ENCODE results near the gene BUB1.
"Not testable (repeated sequence)": the region's sequence is repeated elsewhere in the genome, so short reads cannot be mapped to it uniquely, and the experiment has no call there.

The BUB1 gene

DNA sequence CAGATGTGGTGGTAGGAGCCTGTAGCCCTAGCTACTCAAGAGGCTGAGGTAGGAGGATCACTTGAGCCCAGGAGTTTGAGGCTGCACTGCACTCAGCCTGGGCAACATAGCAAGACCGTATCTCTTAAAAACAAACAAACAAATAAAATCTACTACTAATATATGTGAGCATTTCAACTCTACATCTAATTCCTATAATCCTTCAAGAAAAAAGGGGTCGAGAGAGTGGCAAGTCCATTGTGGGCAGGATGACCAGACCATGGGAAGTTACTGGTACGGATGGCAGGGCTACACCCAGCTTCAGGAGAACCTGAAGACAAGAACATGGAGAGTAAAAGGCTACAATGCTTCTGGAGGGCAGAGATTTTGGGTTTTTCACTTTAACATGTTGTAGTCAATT, 24.0 kb downstream of the BUB1 start:
- no peak for DNase-seq

DNA sequence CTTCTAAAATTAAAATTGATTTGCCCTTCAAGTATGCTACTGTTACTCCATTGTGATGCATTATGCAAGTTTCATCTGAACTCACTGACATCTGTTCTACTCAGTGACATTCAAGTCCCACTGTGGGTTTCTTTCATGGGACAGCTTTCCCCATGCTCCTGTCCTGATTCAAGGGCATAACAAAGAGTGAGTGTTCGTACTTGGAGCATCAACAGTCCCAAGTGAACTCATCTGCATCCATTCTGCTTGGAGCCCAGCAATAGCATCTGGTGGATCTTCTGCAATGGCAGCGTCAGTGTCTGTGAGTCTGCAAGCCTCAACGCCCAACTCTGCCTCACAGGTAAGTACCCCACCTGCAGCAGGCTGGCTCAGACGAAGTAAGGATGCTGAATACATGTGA, 27.5 kb downstream of the BUB1 start:
- no peak for DNase-seq

DNA sequence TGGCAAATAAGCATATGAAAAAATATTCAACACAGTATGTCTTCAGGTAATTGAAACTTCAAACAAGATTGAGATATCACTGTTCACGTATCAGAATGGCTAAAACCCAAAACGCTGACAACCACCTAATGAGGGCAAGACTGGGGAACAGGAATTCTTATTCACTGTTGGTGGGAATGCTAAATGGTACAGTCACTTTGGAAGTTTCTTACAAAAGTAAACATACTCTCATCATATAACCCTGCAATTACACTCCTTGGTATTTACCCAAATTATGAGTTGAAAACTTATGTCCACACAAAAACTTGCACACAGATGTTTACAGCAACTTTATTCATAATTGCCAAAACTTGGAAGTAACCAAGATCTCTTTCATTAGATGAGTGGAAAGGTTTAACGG, 30.1 kb downstream of the BUB1 start:
- no peak for DNase-seq

DNA sequence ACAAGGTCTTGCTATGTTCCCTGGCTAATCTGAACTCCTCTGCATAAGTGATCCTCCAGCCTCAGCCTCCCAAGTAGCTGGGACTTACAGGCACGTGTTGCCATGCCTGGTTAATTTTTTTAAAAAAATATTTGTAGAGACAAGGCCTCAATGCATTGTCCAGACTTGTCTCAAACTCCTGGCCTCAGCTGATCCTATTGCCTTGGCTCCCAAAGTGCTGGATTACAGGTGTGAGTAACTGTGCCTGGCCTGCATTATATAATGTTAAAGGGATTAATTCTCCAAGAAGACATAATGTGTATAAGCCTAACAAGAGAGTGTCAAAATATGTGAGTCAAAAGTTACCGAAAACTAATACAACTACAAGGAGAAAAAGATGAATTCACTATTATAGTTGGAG, 32.2 kb downstream of the BUB1 start:
- DNase-seq = no peak

DNA sequence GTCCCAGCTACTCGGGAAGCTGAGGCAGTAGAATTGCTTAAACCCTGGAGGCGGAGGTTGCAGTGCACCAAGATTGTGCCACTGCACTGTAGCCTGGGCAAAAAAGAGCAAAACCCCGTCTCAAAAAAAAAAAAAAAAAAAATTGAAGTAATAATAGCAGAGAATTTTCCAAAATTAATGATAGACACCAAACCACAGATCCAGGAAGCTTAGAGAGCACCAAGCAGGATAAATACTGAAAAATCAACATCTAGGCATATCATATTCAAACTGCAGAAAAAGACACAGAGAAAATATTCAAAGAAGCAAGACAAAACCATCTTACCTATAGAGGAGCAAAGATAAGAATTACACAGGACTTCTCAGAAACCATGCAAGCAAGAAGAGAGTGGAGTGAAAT, 33.5 kb downstream of the BUB1 start:
- no peak for DNase-seq

DNA sequence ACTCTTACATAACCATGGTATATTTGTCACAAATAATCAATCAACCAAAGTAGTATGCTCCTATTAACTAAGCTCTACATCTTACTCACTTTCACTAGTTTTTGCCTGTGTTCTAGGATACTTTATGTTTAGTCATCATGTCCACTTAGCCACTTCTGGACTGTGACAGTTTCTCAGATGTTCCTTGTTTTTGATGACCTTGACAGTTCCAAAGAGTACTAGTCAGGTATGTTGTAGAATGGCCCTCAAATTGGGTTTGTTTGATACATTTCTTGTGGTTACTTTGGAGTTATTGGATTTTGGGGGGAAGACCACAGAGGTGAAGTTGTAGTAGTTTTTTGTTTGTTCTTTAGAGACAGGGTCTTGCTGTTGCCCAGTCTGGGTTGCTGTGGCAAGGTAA, 35.5 kb downstream of the BUB1 start:
- DNase-seq = no peak

DNA sequence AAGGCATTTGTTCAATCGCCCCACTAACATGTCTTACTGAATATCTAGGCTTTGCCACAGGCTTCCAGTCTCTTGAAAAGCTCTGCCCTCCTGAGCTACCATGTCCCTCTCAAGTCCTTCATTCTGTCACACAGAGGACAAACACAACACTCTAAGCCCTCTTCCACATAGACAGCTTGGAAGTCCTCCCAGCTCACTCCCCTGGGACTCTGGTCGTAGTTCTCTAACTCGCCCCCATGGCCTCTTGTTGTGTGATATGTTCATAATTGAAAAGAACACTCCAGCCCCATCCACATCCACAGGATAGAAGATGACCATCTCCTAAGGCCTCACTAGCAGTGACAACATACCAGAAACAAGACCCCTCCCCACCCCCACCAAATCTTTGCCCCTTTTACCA, 37.9 kb downstream of the BUB1 start:
- no peak for DNase-seq

DNA sequence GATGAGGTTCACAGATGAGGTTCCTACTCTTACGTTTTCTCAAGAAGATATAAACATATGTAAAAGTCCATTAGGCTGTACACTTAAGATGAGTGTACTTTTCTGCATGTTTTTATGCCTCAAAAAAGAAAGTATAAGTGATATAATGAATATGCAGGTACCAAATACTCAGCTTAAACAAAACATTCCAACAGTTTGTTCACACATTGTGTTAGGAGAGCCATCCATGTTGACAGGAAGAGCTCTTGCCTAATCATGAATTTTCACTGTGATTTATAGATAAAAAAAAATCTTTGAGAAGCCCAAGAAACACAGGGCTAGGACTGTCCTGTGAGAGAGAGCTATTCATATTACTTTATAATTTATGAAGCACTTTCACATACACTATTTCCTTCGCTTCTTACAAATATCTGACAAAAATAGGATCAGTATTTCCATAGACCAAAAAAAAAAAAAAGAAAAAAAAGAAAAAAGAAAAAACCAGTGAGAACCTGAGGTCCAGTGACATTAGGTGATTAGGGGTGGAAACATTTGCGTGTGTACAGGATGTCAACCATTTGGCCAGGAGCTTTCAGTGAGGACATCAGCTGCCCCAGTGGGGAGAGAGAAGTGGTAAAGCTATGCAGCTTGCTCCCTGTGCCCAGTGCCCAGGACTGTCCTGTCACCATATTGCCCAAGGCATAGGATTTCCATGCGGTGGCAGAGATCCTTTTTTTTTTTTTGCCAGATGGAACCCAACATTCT, 38.7 kb downstream of the BUB1 start:
- DNase-seq = no peak

DNA sequence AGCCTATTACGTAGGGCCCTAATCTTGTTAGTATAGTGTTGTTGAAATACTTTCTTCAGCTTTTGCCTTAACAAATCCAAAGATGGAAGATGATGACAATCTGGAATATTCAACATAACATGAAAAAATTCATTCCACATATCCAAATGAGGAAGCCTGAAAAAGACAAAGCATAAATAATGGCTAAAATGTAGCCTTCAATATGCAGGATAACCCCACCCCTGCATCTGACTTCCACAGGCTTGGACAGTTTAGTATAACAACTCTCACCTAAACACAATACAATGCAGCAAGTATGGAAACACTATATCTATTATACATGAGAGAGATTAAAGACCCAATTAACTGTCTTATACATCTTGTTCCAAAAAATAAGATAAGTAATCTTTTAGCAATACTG, 39.9 kb downstream of the BUB1 start:
- no peak for DNase-seq

DNA sequence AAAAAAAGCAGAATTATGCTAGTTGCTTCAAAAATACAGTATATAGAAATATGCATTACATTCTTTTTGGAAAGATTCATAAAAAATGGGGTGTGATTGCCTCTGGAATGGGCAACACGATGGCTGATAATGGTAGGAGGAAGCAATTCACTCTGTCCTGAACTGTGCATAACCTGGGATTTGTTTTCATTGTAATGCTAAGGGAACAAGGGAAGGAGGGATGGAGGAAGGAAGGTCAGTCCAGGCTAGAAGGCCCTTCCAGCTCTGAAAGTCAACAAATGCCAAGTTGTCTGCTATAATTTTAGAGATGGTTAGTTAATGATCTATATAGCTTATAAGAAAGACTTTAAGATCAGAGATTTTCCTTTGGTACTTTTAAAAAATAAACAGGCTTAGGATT, 40.8 kb downstream of the BUB1 start:
- DNase-seq = no peak

DNA sequence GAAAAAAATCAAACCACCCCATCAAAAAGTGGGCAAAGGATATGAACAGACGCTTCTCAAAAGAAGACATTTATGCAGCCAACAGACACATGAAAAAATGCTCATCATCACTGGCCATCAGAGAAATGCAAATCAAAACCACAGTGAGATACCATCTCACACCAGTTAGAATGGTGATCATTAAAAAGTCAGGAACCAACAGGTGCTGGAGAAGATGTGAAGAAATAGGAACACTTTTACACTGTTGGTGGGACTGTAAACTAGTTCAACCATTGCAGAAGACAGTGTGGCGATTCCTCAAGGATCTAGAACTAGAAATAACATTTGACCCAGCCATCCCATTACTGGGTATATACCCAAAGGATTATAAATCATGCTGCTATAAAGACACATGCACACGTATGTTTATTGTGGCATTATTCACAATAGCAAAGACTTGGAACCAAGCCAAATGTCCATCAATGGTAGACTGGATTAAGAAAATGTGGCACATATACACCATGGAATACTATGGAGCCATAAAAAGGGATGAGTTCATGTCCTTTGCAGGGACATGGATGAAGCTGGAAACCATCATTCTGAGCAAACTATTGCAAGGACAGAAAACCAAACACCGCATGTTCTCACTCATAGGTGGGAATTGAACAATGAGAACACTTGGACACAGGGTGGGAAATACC, 41.8 kb downstream of the BUB1 start:
- DNase-seq = not testable (repeated sequence)

DNA sequence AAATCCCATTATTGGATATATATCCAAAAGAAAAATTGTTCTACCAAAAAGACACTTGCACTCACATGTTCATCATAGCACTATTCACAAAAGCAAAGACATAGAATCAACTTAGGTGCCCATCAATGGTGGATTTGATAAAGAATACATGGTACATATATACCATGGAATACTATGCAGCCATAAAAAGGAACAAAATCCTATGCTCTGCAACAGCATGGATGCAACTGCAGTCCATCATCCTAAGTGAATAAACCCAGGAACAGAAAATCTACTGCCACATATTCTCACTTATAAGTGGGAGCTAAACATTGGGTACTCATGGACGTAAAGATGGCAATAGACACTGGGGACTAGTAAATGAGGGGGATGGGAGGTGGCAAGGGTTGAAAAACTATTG, 50.5 kb downstream of the BUB1 start:
- DNase-seq = not testable (repeated sequence)

DNA sequence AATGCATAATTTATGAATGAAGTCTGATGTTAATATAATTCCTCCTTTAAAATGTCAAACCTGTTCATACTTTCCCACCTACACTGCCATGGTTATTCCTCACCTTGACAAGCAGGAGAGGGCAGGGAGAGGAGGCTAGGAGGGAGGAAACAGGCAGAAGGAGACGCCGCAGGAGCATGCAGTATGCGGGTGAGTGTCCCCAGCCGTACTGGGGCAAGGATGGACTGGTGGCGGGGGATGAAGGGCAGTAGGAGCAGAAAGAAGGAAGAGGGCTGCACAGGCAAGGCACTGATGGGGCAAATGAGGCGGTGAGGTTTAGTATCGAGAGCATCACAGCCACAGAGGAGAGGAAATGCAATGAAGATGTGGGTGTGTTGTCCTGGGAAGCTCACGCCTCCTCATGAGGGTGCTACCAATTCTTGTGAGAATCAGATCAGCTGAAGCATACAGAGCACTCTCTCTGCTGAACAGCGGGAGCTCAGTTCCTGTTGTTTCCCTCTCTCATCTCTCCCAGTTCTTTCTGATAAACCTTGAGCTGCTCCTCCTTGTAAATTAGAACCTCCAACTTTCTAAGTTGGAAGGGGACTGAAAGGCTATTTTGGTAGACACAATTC, 58.4 kb downstream of the BUB1 start:
- not testable (repeated sequence) for DNase-seq

DNA sequence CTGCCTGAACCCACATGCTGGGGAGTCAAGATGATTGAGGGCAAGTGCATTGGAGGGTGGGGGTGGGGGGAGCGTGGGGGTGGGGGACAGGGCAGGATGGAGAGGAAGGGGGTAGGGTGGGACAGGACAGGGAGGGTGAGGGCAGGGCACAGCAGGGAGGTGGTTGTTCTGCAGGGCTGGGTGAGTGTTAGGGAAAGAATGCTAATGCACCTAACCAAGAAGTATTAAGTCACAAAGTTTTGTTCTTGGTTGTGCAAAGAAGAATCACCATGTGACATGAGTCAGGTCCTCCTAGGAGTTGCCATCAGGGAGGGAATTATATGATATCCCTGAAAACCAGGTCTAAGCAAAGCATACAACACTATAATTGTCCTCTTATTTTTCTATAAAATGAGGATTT, 63.9 kb downstream of the BUB1 start:
- not testable (repeated sequence) for DNase-seq

DNA sequence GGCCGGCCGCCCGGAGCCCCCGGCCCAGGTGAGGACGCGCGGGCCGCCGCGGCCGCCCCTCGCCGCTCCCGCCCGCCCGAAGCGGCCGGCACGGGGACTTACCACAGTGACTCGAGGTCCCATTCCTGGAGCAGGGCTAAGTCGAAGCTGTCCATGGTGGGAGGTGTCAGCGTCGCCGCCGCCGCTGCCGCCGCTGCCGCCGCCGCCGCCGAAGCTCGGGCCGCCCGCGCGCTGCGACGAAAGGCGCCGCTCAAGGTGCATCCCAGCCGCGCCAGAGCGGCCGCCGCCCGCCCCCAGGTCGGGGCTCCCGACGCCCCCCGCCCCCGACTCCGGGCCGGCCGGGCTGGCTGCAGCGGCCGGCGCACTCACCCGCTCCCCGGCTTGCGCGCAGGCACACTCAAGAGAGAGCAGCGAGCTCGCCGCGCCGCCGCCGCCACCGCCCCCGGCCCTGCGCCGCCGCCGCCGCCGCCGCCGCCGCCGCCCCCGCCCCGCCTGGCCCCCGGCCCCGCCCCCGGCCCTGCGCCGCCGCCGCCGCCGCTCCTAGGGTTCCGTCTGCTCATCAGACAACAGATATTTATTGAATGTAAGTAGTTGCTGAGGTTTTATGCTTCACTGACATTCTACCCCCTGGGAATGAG, 67.1 kb downstream of the BUB1 start:
- DNase-seq = not testable (repeated sequence)

DNA sequence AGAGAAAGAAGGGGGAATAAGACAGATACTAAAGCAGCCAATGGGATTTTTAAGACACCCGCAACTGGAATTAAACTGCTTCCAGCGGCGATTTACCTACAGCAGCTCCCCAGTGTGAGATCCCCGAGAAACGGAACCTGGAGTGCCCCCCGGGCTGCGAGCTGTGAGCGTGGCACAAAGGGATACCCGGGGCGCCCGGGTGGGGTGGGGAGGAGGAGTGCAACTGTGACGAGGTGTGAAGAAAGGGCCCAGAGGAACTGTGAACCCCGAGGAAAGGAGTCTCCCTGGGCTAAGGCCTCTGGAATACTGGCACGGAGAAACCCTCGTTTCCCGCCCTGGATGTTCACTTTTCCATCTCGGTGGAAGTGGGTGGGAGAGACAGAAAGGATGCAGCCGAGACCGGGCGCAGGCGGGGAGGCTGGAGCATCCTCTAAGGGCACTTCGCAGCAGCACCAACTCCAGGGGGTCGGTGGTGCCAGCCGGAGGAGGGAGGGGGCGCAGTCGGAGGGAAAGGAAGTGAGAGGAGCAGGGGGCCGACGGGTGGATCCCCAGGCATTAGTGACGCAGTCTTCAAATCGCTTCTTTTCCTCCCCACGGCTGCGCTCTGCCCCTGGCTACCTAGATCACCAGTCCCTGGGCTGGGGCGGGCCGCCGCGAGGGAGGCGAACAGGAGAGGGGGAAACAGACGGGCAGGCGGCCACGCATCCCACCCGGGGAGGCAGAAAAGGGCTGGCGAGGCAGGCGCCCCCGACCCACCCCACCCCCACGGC, 67.8 kb downstream of the BUB1 start:
- not testable (repeated sequence) for DNase-seq

DNA sequence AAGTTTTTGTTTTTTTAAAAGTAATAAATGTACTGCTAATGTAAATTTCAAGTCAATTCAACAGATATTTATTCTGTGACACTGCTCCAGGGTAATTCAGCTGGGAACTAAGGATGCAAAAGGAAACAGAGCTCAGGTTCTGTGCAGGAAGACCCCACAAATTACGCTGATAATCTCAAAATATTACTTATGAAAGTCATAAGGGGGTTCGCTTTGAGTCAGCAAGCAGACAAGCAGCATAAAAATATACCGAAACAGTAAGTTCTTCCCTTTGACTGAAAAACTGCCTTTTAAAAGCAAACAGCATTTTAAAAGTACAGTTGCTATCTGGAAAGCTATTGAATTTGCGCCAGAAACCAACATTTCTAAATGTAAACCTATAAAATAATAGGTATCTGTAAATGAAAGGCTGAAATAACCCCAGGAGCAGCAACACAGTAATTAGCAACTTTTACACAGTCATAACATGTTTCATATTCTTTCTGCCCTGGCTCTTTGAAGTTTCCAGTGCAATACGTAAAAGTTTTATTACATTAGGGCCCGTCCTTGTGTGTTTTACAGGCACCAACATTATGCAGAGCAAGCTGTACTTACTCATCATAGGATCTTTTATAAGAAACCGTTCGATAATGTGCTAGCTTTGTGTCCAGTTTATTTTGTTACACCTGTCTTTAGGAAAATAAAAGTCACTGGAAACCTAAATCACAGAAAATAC, 68.9 kb downstream of the BUB1 start:
- not testable (repeated sequence) for DNase-seq

DNA sequence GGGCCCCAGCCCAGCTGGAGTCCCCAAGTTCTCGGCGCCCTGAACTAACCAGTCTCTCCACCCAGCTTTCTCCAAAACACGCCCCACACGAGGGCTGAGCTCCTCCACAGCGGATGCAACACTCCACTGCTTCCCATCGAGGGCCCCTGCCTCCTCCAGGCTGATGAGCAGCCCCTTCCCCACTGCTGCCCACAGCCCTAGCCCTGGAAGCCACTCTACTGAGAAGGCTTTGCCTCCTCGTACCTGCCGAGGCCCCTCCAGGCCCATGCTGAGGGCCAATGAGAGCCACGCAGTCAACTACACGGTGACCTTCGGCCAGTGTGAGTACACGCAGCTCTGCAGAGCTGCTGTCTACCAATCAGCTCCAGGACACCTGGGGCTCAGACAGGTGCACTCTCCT, 72.8 kb downstream of the BUB1 start:
- DNase-seq = not testable (repeated sequence)

DNA sequence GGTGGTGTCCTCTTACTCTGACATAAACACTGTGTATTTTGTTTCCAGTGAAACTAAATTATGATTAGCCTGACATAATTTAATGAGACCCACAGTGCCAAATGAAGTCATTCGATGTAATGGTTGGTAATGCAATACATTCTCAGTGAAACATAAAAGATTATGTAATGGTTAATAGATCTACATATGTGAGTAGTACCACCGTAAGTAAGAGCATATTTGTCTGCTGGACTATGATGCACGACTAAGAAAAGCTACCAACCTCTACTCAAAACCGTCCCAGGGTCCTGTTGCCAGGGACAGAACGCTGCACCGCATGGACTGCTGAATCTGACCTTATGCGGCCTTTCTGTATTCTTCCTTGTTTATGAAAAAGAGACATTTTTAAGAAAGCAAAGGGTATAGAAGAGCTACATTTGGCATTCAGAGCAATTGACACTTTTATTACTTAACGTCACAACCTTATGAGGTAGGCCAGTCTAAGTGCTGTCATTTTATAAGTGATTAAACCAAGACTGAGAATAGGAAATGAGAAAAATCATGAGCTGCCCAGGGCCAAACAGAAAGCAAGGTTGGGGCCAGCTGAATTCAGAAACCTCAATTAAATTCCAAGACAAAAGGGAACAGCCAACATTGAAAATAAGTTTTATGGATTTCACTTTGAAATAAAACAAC, 73.8 kb downstream of the BUB1 start:
- not testable (repeated sequence) for DNase-seq

DNA sequence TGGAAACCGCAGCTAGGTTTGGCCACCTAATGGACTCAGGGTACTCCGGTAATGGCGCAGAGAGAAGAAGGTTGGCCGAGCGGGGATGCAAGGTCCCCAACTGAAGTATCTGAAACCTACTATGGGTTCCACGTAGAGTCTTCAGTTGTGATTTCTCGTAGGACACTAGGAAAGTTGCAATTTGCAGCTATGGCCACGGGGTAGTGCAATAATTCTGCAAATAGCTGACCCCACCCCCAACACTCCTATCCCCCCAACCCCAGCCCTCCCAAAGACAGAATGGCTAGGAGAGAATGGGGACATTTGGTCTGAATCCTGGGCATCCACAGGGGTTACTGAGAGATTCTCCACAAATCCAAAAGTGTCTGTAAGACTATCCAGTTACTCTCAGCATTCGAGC, 75.7 kb downstream of the BUB1 start:
- DNase-seq = not testable (repeated sequence)

DNA sequence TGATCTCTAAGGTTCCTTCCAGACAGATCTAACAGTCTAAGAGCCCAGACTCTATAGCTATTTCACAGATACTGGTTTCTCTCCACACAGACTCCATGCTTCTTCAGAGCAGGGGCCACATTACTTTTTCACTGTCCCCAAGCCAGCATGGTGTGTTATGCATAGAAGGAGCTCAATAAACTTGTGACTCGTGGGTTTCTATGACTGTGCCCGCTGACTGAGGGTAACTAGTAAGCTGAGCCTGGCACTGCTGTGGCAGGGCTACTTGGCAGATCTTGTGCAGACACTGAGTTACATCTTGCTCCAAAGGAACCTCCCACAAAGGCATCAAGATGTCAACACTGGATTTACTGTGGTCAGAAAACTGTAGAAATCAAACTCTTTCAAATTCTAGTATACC, 85.9 kb downstream of the BUB1 start:
- not testable (repeated sequence) for DNase-seq

Data from Kasumi-1 (cell line).